Transverse colon (tissue), 4 donors: ENCODE measurements around the gene HPSE2. TPM values are rescaled to one million over a fixed set of nuclear protein-coding genes. Genes with fewer than 3 reads are reported as not detected.

Experiments used
- DNase-seq: peaks from one replicate; pipeline ENCODE4 v3.0.0-alpha.2; 2019
- H3K27ac ChIP-seq, 4 donors: fragments of 200-600 bp; sonication (generic); 2 replicates each; pipeline ENCODE4 v1.5.1; 2016 to 2018; ENCODE audit warnings: inconsistent platforms in 4 of 4
- H3K27me3 ChIP-seq: fragments of 200-600 bp; sonication (generic); 2 replicates; pipeline ENCODE4 v1.5.1; 2017; ENCODE audit warnings: inconsistent platforms
- H3K36me3 ChIP-seq, 4 donors: fragments of 200-600 bp; sonication (generic); 2 replicates each; pipeline ENCODE4 v1.5.1; 2017 to 2019; ENCODE audit warnings: inconsistent platforms in 4 of 4
- H3K4me1 ChIP-seq, 4 donors: fragments of 200-600 bp; sonication (generic); 2 replicates each; pipeline ENCODE4 v1.5.1; 2017 to 2020; ENCODE audit warnings: inconsistent platforms in 4 of 4
- H3K4me3 ChIP-seq, 4 donors: fragments of 200-600 bp; sonication (generic); 1 replicate in 1 of 4; 2 replicates in 3 of 4; pipeline versions ENCODE4 v1.5.1 to v1.6.1; 2017 to 2019; ENCODE audit warnings: inconsistent platforms in 4 of 4
- H3K9me3 ChIP-seq, 2 donors: fragments of 200-600 bp; sonication (generic); 2 replicates each; pipeline ENCODE4 v1.5.1; 2017 to 2019; ENCODE audit warnings: inconsistent platforms in 2 of 2
- EP300 ChIP-seq: sonication (generic); formaldehyde crosslinking; IDR thresholded peaks from one replicate; pipeline ENCODE4 v1.6.1; 2017; ENCODE audit warnings: antibody characterized with exemption, low read depth
- POLR2A ChIP-seq: fragments of 450-650 bp; IDR thresholded peaks from one replicate; pipeline ENCODE4 v1.6.1; 2016; ENCODE audit warnings: antibody characterized with exemption, mild to moderate bottlenecking, moderate library complexity
- POLR2AphosphoS5 ChIP-seq, 3 donors: sonication (generic); formaldehyde crosslinking; IDR thresholded peaks; one replicate each; pipeline ENCODE4 v1.6.1; 2016; ENCODE audit warnings: antibody characterized with exemption in 3 of 3
- WGBS, 2 donors: methylation state at CpG; one replicate each; pipeline ENCODE4 v1.1.5; 2018; ENCODE audit warnings: low coverage in 1 of 2; 5-methylcytosine and 5-hydroxymethylcytosine counted together
- in situ Hi-C, 4 donors: fragments of 200-750 bp; cut with MboI; loops; one replicate each; pipeline versions ENCODE4 v1.15.0 to v1.15.1; 2017; ENCODE audit warnings: low sequenced_read_pairs in 3 of 4, low pct_ligation_motif_present in 1 of 4, low pct_unique_long_range_greater_than_20kb in 1 of 4
- intact Hi-C: fragments of 100-400 bp; cut with DNase I; formaldehyde crosslinking; loops from one replicate; pipeline ENCODE4 v1.15.1; 2023; ENCODE audit warnings: low total_unique reads
- total RNA-seq, 4 donors: library from RNA; depleted of rRNA; stranded (reverse); fragments of >200 nt; gene quantifications; one replicate each; pipeline ENCODE4 v1.1.0, GENCODE V29; 2016
- TF ChIP-seq, protein P1 (sequence below), 5 experiments: fragments of 200-600 bp in 3 of 5; fragments of 450-650 bp in 2 of 5; sonication (generic) in 3 of 5; IDR thresholded peaks; 1 replicate in 2 of 5; 2 replicates in 3 of 5; pipeline ENCODE4 v1.5.1; 2016 to 2017; ENCODE audit warnings: antibody characterized with exemption in 5 of 5, inconsistent platforms in 3 of 5, mild to moderate bottlenecking in 2 of 5, moderate library complexity in 1 of 5

Gene HPSE2
- total RNA-seq, 4 donors from 2014 or later = 2.2 to 3.0 TPM; not detected in 2

DNA sequence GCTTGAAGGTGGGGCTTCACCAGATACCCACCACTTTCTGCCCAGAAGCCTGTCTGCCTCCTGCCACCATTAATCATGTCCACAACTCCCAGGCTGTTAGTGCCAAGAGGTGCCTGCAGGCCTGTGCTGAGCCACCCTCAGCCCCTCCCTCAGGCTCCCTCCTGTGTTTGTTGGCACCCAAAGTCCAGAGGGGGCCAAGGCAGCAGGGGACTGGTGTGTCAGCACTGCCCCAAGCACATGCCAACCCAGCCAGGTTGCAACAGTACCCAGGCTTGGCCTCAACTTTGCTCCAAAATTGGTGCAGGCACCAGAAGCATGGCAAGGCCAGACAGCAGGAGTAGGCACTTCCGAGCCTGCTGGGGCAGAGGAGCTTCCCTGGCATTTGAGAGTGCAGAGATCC lies 111.3 kb downstream of the HPSE2 start:
- intact Hi-C loops = no loop called here
- H3K27me3 ChIP-seq = no peaks in the 10 kb centered on the region
- no peaks in the 10 kb centered on the region for H3K9me3 ChIP-seq
- H3K27ac ChIP-seq = no peak overlapping the region
- no peak overlapping the region for H3K4me3 ChIP-seq
- TF ChIP-seq POLR2AphosphoS5 (IDR thresholded peaks at IDR 0.05) (no peak), EP300 (no peak), POLR2A (no peak)
- TF ChIP-seq, protein P1, sequence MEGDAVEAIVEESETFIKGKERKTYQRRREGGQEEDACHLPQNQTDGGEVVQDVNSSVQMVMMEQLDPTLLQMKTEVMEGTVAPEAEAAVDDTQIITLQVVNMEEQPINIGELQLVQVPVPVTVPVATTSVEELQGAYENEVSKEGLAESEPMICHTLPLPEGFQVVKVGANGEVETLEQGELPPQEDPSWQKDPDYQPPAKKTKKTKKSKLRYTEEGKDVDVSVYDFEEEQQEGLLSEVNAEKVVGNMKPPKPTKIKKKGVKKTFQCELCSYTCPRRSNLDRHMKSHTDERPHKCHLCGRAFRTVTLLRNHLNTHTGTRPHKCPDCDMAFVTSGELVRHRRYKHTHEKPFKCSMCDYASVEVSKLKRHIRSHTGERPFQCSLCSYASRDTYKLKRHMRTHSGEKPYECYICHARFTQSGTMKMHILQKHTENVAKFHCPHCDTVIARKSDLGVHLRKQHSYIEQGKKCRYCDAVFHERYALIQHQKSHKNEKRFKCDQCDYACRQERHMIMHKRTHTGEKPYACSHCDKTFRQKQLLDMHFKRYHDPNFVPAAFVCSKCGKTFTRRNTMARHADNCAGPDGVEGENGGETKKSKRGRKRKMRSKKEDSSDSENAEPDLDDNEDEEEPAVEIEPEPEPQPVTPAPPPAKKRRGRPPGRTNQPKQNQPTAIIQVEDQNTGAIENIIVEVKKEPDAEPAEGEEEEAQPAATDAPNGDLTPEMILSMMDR (IDR thresholded peaks at IDR 0.05) = no peak
- no peaks in the 10 kb centered on the region for H3K4me1 ChIP-seq
- no peaks in the 10 kb centered on the region for H3K36me3 ChIP-seq
- WGBS, 2 donors = 100% methylated on average over 1 of the region's 1 CpG; no CpG with 5 or more reads in 1 of the 2 donors
- DNase-seq = no peak
- in situ Hi-C loops = no loop called here

DNA sequence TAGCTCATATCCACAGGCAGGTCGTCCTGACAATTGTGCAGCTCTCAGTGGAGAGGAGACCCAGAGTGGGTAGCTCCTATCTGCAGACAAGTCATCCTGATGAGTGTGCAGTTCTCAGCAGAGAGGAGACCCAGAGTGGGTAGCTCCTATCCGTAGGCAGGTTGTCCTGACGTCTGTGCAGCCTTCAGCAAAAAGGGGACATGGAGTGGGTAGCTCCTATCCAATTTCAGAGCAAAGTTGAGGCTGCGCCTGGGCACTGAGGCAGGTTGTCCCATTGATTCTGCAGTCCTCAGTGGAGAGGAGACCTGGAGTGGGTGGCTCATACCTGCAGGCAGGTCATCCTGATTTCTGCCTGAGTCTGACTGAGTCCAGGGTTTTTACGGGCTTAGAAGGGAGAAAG lies 111.8 kb downstream of the HPSE2 start:
- 83% methylated on average over 5 of the region's 5 CpGs; no CpG with 5 or more reads in 1 of the 2 donors for WGBS, 2 donors
- no peaks in the 10 kb centered on the region for H3K9me3 ChIP-seq
- H3K36me3 ChIP-seq = no peaks in the 10 kb centered on the region
- no peak for DNase-seq
- no peaks in the 10 kb centered on the region for H3K4me1 ChIP-seq
- H3K27me3 ChIP-seq = no peaks in the 10 kb centered on the region
- in situ Hi-C loops (no loop called here), intact Hi-C loops (no loop called here)
- no peak overlapping the region for H3K27ac ChIP-seq
- no peak for TF ChIP-seq POLR2AphosphoS5 (IDR thresholded peaks at IDR 0.05)
- TF ChIP-seq, protein P1 (IDR thresholded peaks at IDR 0.05) = no peak
- TF ChIP-seq POLR2A = no peak
- TF ChIP-seq EP300 = no peak
- no peak overlapping the region for H3K4me3 ChIP-seq

DNA sequence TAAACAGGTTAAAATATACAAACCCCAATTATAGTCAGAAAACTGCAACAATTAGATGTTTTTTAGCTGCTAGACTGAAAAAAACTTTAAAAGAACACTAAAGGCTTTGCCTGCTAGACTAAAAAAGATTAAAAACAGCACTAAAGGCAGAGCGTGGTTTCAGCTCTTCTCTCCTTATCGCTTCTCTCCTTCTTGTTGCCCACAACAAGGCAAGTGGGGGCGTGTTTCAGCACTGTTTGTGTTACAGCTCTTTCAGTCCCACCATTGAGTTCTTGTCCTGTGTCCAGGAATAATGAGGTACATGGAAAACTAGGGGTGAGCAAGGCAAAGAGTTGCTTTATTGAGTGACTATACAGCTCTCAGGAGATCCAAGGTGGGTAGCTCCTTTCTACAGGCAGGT lies 112.3 kb downstream of the HPSE2 start:
- intact Hi-C loops = no loop called here
- TF ChIP-seq POLR2A = no peak
- TF ChIP-seq, protein P1 (IDR thresholded peaks at IDR 0.05) = no peak
- no peak for TF ChIP-seq POLR2AphosphoS5 (IDR thresholded peaks at IDR 0.05)
- TF ChIP-seq EP300 = no peak

DNA sequence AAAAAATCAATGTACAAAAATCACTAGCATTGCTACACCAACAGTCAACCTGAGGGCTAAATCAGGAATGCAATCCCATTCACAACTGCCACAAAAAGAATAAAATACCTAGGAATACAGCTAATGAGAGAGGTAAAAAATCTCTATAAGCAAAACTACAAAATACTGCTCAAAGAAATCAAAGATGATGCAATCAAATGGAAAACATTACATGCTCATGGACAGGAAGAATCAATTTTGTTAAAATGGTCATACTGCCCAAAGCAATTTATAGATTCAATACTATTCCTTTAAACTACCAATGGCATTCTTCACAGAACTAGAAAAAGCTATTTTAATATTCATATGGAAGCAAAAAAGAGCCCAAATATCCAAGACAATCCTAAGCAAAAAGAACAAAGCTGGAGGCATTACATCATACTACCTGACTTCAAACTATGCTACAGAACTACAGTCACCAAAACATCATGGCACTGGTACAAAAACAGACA lies 116.3 kb downstream of the HPSE2 start:
- intact Hi-C loops (no loop called here), in situ Hi-C loops (no loop called here)
- H3K9me3 ChIP-seq = no peaks in the 10 kb centered on the region
- H3K27me3 ChIP-seq = no peaks in the 10 kb centered on the region
- H3K4me1 ChIP-seq = no peaks in the 10 kb centered on the region
- H3K27ac ChIP-seq = no peak overlapping the region
- TF ChIP-seq EP300 (no peak), POLR2AphosphoS5 (IDR thresholded peaks at IDR 0.05) (no peak), POLR2A (no peak)
- TF ChIP-seq, protein P1 (IDR thresholded peaks at IDR 0.05) = no peak
- no peaks in the 10 kb centered on the region for H3K36me3 ChIP-seq
- DNase-seq = no peak
- no peak overlapping the region for H3K4me3 ChIP-seq

More for the DNA sequence above, 112.3 kb downstream of the HPSE2 start:
- Histone ChIP-seq H3K9me3 (no peaks in the 10 kb centered on the region), H3K27ac (no peak overlapping the region), H3K4me1 (no peaks in the 10 kb centered on the region), H3K27me3 (no peaks in the 10 kb centered on the region), H3K36me3 (no peaks in the 10 kb centered on the region), H3K4me3 (no peak overlapping the region)
- in situ Hi-C loops = no loop called here
- 78 to 79% methylated on average over 3 of the region's 3 CpGs for WGBS, 2 donors
- DNase-seq = no peak
